ENCODE data around the gene DDX6. TPM values are rescaled to one million over a fixed set of nuclear protein-coding genes. Genes with fewer than 3 reads are reported as not detected.

DDX6 gene
- total and polyA plus RNA-seq, 10 of the 15 experiments (the other 5 are each of a cell fraction or from before 2014, with no cell fraction given), result 6.6 to 119 (median 48.8) TPM

GRCh38 chr11:118791111-118791960 lies at the start of gene DDX6 (continued):
- TF ChIP-seq CUX1 (IDR thresholded peaks at IDR 0.05; ENCODE audit: insufficient replicate concordance, low read depth, low read length) (no peak), NFYA (IDR thresholded peaks at IDR 0.05; ENCODE audit: borderline replicate concordance, low read depth, low read length) (no peak), ZNF687 (IDR thresholded peaks at IDR 0.05) (peak; percentile 23; the same call in 1 of the 2 replicates), USF1 (IDR thresholded peaks at IDR 0.05; ENCODE audit: borderline replicate concordance, extremely low read length, insufficient read depth, low read depth, low read length) (no peak), BRCA1 (IDR thresholded peaks at IDR 0.05; ENCODE audit: low read depth, low read length) (no peak), NR2F1 (conservative IDR thresholded peaks at IDR 0.05) (no peak; the same call in none of the 2 replicates), HDGF (IDR thresholded peaks at IDR 0.05) (0 out of 2 replicates have a peak, but pooled peaks have one; percentile 11), RAD21 (IDR thresholded peaks at IDR 0.05; ENCODE audit: insufficient read depth, low read depth, low read length) (peak; percentile 14; the same call in 1 of the 2 replicates), BACH1 (IDR thresholded peaks at IDR 0.05; ENCODE audit: borderline replicate concordance) (peak; percentile 60; the same call in 1 of the 2 replicates), TCF7 (IDR thresholded peaks at IDR 0.05; ENCODE audit: borderline replicate concordance) (no peak), ZNF24 (IDR thresholded peaks at IDR 0.05) (0 out of 2 replicates have a peak, but pooled peaks have one; percentile 31), STAT1 (conservative IDR thresholded peaks at IDR 0.05) (no peak), BCL3 (IDR thresholded peaks at IDR 0.05; ENCODE audit: borderline replicate concordance, insufficient read depth, low read depth, low read length, poor library complexity, severe bottlenecking) (no peak), CHD2 (IDR thresholded peaks at IDR 0.05; ENCODE audit: borderline replicate concordance, low read depth, low read length) (no peak; the same call in 1 of the 2 replicates), RFX5 (IDR thresholded peaks at IDR 0.05; ENCODE audit: low read depth, low read length) (no peak)
